ENCODE measurements around the gene NLRC3.

- no peak for TF ChIP-seq CTCF (IDR thresholded peaks at IDR 0.05)
- TF ChIP-seq POLR2AphosphoS5 (IDR thresholded peaks at IDR 0.05; ENCODE audit: low read depth, low read length): no peak
- TF ChIP-seq SIN3A (IDR thresholded peaks at IDR 0.05; ENCODE audit: borderline replicate concordance, insufficient read depth, low read depth, low read length): no peak
- TF ChIP-seq REST (IDR thresholded peaks at IDR 0.05; ENCODE audit: insufficient read depth in 1 of 2, low read depth in 2 of 2, low read length in 1 of 2): no peak
- no peak for TF ChIP-seq TCF7L2 (IDR thresholded peaks at IDR 0.05; ENCODE audit: low read depth, low read length)
Observed at GRCh38 chr16:3541527-3542155, 35.6 kb downstream of the NLRC3 start.

Data from Panc1 (cell line).